Measurements from ENCODE around the gene NUB1.

- TF ChIP-seq CTCF (IDR thresholded peaks at IDR 0.05), result no peak
- TF ChIP-seq POLR2A (IDR thresholded peaks at IDR 0.05), result no peak
Observed at GRCh38 chr7:151374139-151374538, 32.5 kb downstream of the NUB1 start.
